HEK293 (cell line): ENCODE results near the gene ARID1A.

Experiments used
- CTCF ChIA-PET: fragments of 350-600 bp; formaldehyde crosslinking; extraction: SDS; loops from one replicate; lab custom pipeline; 2021; ENCODE audit warnings: antibody characterized with exemption; lab: Yijun Ruan, JAX
- POLR2A ChIA-PET: fragments of 300-600 bp; formaldehyde crosslinking; extraction: SDS; loops from one replicate; lab custom pipeline; 2020; ENCODE audit warnings: antibody characterized with exemption, inconsistent platforms; lab: Yijun Ruan, JAX
- H3K27ac ChIP-seq: fragments of 200-500 bp; sonication (Bioruptor generic); 2 replicates; pipeline ENCODE4 v1.5.1; 2014; ENCODE audit warnings: low read depth, low read length, control low read depth, inconsistent platforms; ENCODE audit errors: extremely low read depth
- H3K36me3 ChIP-seq, 2 experiments: fragments of 200-500 bp in 1 of 2; sonication (Bioruptor generic) in 1 of 2; 1 replicate in 1 of 2; 2 replicates in 1 of 2; pipeline ENCODE4 v1.5.1; 2014 to 2017; ENCODE audit warnings: inconsistent platforms in 2 of 2, low read length in 2 of 2; ENCODE audit not compliant: control insufficient read depth in 2 of 2, insufficient read depth in 1 of 2
- H3K4me1 ChIP-seq: fragments of 200-500 bp; sonication (Bioruptor generic); 2 replicates; pipeline ENCODE4 v1.5.1; 2014; ENCODE audit warnings: mild to moderate bottlenecking, low read length, inconsistent platforms; ENCODE audit not compliant: control insufficient read depth, insufficient read depth
- H3K4me3 ChIP-seq: 2 replicates; pipeline ENCODE4 v1.5.1; 2011; ENCODE audit warnings: low read depth, mild to moderate bottlenecking, control low read depth, low read length, moderate library complexity
- H3K9me3 ChIP-seq: fragments of 200-500 bp; sonication (Bioruptor generic); 2 replicates; pipeline ENCODE4 v1.5.1; 2014; ENCODE audit warnings: low read depth, low read length, inconsistent platforms; ENCODE audit not compliant: control insufficient read depth, insufficient read depth
- BCL6B ChIP-seq: fragments of 450-650 bp; formaldehyde crosslinking; IDR thresholded peaks from 2 replicates; pipeline ENCODE4 v1.5.1; 2017; ENCODE audit warnings: missing biosample characterization, missing genetic modification characterization
- GLI2 ChIP-seq: fragments of 450-650 bp; formaldehyde crosslinking; IDR thresholded peaks from 2 replicates; pipeline ENCODE4; 2017; ENCODE audit warnings: missing biosample characterization, missing genetic modification characterization, low read depth, borderline replicate concordance
- MEIS1 ChIP-seq: sonication (generic); formaldehyde crosslinking; IDR thresholded peaks from 2 replicates; pipeline ENCODE4 v1.8.1; 2022; ENCODE audit warnings: missing genetic modification reagents, mild to moderate bottlenecking, borderline replicate concordance
- PRDM1 ChIP-seq: fragments of 450-650 bp; formaldehyde crosslinking; IDR thresholded peaks from 2 replicates; pipeline ENCODE4; 2016; ENCODE audit warnings: missing biosample characterization, missing genetic modification characterization
- YY2 ChIP-seq: fragments of 450-650 bp; formaldehyde crosslinking; IDR thresholded peaks from 2 replicates; pipeline ENCODE4 v1.5.1; 2016; ENCODE audit warnings: missing biosample characterization, missing genetic modification characterization
- ZBTB26 ChIP-seq: fragments of 450-650 bp; formaldehyde crosslinking; optimal IDR thresholded peaks from 2 replicates; pipeline ENCODE3; 2016; ENCODE audit warnings: missing biosample characterization, mild to moderate bottlenecking, missing genetic modification characterization
- ZBTB48 ChIP-seq: fragments of 450-650 bp; formaldehyde crosslinking; IDR thresholded peaks from 2 replicates; pipeline ENCODE4 v1.5.1; 2016; ENCODE audit warnings: missing biosample characterization, missing genetic modification characterization
- ZFP41 ChIP-seq: fragments of 450-650 bp; formaldehyde crosslinking; IDR thresholded peaks from 2 replicates; pipeline ENCODE4 v1.5.1; 2016; ENCODE audit warnings: missing biosample characterization, missing genetic modification characterization, borderline replicate concordance
- ZNF335 ChIP-seq: fragments of 450-650 bp; formaldehyde crosslinking; conservative IDR thresholded peaks from 2 replicates; pipeline ENCODE4 v1.5.1; 2016; ENCODE audit warnings: missing biosample characterization, missing genetic modification characterization
- TF ChIP-seq, protein P1 (sequence below): fragments of 450-650 bp; formaldehyde crosslinking; IDR thresholded peaks from 2 replicates; pipeline ENCODE4 v1.5.1; 2016; ENCODE audit warnings: missing biosample characterization, missing genetic modification characterization
- TF ChIP-seq, protein P2 (sequence below): fragments of 450-650 bp; formaldehyde crosslinking; IDR thresholded peaks from 2 replicates; pipeline ENCODE4 v1.5.1; 2016; ENCODE audit warnings: missing biosample characterization, missing genetic modification characterization
- TF ChIP-seq, protein P3 (sequence below): fragments of 450-650 bp; formaldehyde crosslinking; IDR thresholded peaks from 2 replicates; pipeline ENCODE4 v1.5.1; 2016; ENCODE audit warnings: missing biosample characterization, missing genetic modification characterization

ARID1A gene

DNA sequence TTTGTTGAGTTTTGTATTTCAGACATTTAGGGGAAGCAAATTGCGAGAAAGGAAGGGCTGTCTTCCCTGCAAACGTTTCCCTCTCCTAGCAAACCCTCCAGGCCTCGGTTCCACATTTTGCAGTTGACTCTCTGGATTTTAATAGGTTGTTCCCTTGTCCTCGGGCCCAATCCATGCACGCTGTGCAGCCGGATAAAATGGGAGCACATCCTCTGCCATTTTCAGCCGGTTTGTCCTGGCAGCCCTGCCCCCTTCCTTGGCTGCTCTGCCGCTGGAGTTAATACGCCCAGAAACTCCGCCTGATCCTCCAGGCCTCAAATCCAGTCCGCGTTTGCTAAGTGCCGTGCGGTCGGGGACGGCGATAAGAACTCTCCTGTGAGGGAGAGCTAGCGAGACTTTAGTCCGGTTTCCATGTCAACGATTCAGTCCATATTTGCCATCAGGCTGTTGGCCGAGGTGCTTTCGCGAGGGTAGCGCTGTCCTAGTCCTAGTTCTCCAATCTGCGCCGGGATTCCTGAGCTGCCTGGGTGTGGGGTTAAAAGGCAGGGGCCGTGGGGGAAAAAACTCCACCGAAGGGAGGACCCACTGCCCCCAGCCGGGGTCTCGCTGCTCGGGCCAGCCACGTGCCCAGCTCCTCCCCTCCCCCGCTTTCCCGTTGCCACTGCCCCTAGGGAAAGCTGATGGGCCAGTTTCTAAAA lies 2.9 kb upstream of the ARID1A start (continued):
- TF ChIP-seq, protein P1, sequence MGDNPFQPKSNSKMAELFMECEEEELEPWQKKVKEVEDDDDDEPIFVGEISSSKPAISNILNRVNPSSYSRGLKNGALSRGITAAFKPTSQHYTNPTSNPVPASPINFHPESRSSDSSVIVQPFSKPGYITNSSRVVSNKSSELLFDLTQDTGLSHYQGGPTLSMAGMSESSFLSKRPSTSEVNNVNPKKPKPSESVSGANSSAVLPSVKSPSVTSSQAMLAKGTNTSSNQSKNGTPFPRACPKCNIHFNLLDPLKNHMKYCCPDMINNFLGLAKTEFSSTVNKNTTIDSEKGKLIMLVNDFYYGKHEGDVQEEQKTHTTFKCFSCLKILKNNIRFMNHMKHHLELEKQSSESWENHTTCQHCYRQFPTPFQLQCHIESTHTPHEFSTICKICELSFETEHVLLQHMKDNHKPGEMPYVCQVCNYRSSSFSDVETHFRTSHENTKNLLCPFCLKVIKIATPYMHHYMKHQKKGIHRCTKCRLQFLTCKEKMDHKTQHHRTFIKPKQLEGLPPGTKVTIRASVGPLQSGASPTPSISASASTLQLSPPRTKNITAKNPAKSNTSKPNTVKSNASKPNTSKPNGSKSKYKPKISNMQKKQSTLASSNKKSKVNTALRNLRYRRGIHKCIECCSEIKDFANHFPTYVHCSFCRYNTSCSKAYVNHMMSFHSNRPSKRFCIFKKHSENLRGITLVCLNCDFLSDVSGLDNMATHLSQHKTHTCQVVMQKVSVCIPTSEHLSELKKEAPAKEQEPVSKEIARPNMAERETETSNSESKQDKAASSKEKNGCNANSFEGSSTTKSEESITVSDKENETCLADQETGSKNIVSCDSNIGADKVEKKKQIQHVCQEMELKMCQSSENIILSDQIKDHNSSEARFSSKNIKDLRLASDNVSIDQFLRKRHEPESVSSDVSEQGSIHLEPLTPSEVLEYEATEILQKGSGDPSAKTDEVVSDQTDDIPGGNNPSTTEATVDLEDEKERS, result peak; percentile 97; the same call in 1 of the 2 replicates
- TF ChIP-seq ZFP41 (tag by site-specific recombination), result no peak
- TF ChIP-seq ZBTB48 (tag by site-specific recombination), result peak; percentile 96
- TF ChIP-seq, protein P2, sequence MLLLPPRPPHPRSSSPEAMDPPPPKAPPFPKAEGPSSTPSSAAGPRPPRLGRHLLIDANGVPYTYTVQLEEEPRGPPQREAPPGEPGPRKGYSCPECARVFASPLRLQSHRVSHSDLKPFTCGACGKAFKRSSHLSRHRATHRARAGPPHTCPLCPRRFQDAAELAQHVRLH, result peak; percentile 98
- peak; percentile 83 for TF ChIP-seq ZBTB26
- no peak for TF ChIP-seq MEIS1 (CRISPR knock-in tag)
- TF ChIP-seq BCL6B (tag by site-specific recombination), result no peak
- peak; percentile 87 for TF ChIP-seq YY2 (tag by site-specific recombination)

DNA sequence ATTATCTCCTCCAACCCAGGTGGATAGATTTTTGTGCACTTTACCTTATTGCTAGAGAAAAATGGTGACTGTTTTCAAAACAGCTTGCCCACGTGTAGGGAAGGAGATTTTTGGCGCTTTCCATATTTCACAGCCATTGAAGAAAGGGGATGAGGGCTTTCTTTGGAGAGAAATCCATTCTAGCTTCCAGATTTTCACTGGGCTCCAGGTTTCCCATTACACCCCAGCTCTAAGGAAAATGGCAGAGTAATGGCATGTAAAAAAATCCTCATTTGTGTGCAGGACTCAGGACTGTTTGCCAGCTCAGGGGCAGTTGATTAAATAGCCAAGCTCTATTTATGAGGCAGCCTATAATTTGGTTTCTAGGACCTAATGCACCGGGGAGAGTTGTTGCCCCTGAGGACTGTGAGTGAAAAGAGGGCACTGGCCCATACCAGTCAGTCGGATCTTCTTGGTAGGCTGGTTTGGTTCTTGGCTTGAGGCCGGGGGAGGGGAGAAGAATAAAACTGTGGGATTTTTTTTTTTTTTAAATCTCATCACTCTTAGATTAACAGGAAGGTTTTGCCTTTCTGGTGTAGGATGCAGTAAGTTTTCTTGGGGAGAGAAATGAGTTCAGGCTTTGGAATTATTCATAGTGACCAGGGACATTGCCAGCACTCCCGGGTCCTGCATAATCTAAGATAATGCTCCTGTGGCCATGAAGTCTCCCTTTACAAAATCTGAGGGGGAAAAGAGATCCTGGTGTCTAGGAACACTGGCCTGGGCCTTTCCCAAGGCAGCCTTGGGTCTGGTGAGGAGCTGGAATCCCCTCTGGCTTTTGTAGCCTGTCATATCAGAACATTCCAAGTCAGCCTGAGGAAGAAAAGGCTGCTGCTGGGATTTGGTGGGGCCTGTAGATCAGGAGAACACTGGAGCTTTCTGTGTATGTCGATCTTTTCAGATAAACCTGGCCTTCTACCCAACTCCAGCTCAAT lies 1.9 kb upstream of the ARID1A start:
- Histone ChIP-seq H3K27ac (peak overlapping the region; percentile 89; the same call in 1 of the 2 replicates), H3K9me3 (no peaks in the 10 kb centered on the region), H3K4me1 (peaks cover 8% of the 10 kb centered on the region), H3K36me3 (no peaks in the 10 kb centered on the region), H3K4me3 (no peak overlapping the region)
- ChIA-PET POLR2A (interaction anchor here (0.5 to 2.4 kb wide), 13 partner anchors 7 to 171 kb away, joined by 3 to 31 read pairs (median 4); partner anchors contain the start of gene PIGV), CTCF (interaction anchor here (0.6 to 8.4 kb wide), 7 partner anchors 16 to 95 kb away, joined by 3 to 58 read pairs (median 4); partner anchors contain the start of gene PIGV)
- no peak for TF ChIP-seq GLI2 (tag by site-specific recombination)
- TF ChIP-seq, protein P3, sequence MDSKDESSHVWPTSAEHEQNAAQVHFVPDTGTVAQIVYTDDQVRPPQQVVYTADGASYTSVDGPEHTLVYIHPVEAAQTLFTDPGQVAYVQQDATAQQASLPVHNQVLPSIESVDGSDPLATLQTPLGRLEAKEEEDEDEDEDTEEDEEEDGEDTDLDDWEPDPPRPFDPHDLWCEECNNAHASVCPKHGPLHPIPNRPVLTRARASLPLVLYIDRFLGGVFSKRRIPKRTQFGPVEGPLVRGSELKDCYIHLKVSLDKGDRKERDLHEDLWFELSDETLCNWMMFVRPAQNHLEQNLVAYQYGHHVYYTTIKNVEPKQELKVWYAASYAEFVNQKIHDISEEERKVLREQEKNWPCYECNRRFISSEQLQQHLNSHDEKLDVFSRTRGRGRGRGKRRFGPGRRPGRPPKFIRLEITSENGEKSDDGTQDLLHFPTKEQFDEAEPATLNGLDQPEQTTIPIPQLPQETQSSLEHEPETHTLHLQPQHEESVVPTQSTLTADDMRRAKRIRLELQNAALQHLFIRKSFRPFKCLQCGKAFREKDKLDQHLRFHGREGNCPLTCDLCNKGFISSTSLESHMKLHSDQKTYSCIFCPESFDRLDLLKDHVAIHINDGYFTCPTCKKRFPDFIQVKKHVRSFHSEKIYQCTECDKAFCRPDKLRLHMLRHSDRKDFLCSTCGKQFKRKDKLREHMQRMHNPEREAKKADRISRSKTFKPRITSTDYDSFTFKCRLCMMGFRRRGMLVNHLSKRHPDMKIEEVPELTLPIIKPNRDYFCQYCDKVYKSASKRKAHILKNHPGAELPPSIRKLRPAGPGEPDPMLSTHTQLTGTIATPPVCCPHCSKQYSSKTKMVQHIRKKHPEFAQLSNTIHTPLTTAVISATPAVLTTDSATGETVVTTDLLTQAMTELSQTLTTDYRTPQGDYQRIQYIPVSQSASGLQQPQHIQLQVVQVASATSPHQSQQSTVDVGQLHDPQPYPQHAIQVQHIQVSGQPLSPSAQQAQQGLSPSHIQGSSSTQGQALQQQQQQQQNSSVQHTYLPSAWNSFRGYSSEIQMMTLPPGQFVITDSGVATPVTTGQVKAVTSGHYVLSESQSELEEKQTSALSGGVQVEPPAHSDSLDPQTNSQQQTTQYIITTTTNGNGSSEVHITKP, result peak; percentile 79
- TF ChIP-seq PRDM1, result peak; percentile 93
- TF ChIP-seq ZNF335 (tag by site-specific recombination), result 0 out of 2 replicates have a peak, but pooled peaks have one; percentile 3
